K562 (cell line): ENCODE data around the gene SLC9A1. TPM values are rescaled to one million over a fixed set of nuclear protein-coding genes. Genes with fewer than 3 reads are reported as not detected.

Source experiments
- ATAC-seq: fragments of 200-7000 bp; cut with Tn5 transposase; 3 replicates; pipeline ENCODE4 v1.9.1; 2020; ENCODE audit warnings: moderate library complexity
- BruUV-seq: library from RNA; stranded (reverse); fragments of 400-500 nt; replicated peaks from 2 replicates; lab custom pipeline; 2021; lab: Mats Ljungman, UMichigan
- CTCF ChIA-PET: fragments of 300-600 bp; formaldehyde crosslinking; extraction: SDS; loops from one replicate; lab custom pipeline; 2021; ENCODE audit warnings: low intra/inter-chr PET ratio; lab: Yijun Ruan, JAX
- POLR2A ChIA-PET: fragments of 300-600, 350-650 bp; sonication (Branson Sonifier 250); formaldehyde crosslinking; extraction: SDS; loops from one replicate; lab custom pipeline; 2021; ENCODE audit warnings: antibody characterized with exemption, inconsistent platforms; lab: Yijun Ruan, JAX
- DNase-seq, 4 experiments: peaks; one replicate each; pipeline versions ENCODE4 v3.0.0 to v3.0.0-alpha.2; 2011 to 2018; ENCODE audit warnings: low spot score in 3 of 4, mixed read lengths in 3 of 4; ENCODE audit errors: extremely low read depth in 1 of 4
- FAIRE-seq: peaks from 2 replicates; lab custom pipeline; 2011; peaks lifted over from hg19 to GRCh38; lab: Jason Lieb, UNC
- H2AFZ ChIP-seq: 2 replicates; pipeline ENCODE4 v1.6.0; 2011; ENCODE audit warnings: low read depth, low read length, control low read depth, inconsistent platforms
- H3K27ac ChIP-seq: fragments of 200-600 bp; 3 replicates; pipeline ENCODE4 v1.8.0; 2011; ENCODE audit warnings: low read depth, mild to moderate bottlenecking, control low read depth, inconsistent platforms, low read length, moderate library complexity, mixed read lengths; ENCODE audit errors: extremely low read depth
- H3K27me3 ChIP-seq, 2 experiments: fragments of 300-600 bp in 1 of 2; 2 replicates in 1 of 2; 3 replicates in 1 of 2; pipeline versions ENCODE4 v1.6.0 to v1.8.0; 2011; ENCODE audit warnings: inconsistent platforms in 2 of 2, low read length in 2 of 2, mild to moderate bottlenecking in 1 of 2, mixed read lengths in 1 of 2, moderate library complexity in 1 of 2; ENCODE audit not compliant: control insufficient read depth in 2 of 2, insufficient read depth in 2 of 2
- H3K36me3 ChIP-seq: fragments of 300-600 bp; 3 replicates; pipeline ENCODE4 v1.8.0; 2011; ENCODE audit warnings: mild to moderate bottlenecking, low read length, inconsistent platforms; ENCODE audit not compliant: control insufficient read depth, insufficient read depth
- H3K4me1 ChIP-seq, 2 experiments: fragments of 200-600 bp in 1 of 2; replicated peaks in 1 of 2; 2 replicates in 1 of 2; 3 replicates in 1 of 2; pipeline versions ENCODE4 v1.5.1 to v1.8.0; 2011; ENCODE audit warnings: inconsistent platforms in 2 of 2, low read length in 2 of 2, mild to moderate bottlenecking in 1 of 2, mixed read lengths in 1 of 2, moderate library complexity in 1 of 2; ENCODE audit not compliant: control insufficient read depth in 2 of 2, insufficient read depth in 2 of 2
- H3K4me2 ChIP-seq: 2 replicates; pipeline ENCODE4 v1.6.1; 2011; ENCODE audit warnings: low read length, control low read depth, inconsistent platforms, mixed read lengths; ENCODE audit not compliant: insufficient read depth
- H3K4me3 ChIP-seq: fragments of 200-600 bp; sonication (generic), shearing (Covaris generic); 2 replicates; pipeline ENCODE4 v1.5.1; 2016; ENCODE audit warnings: control low read depth, inconsistent platforms
- H3K79me2 ChIP-seq: fragments of 200-600 bp; 3 replicates; pipeline ENCODE4 v1.8.0; 2011; ENCODE audit warnings: low read length, inconsistent platforms; ENCODE audit not compliant: control insufficient read depth, insufficient read depth
- H3K9ac ChIP-seq, 2 experiments: 2 replicates each; pipeline versions ENCODE4 v1.6.0 to v1.6.1; 2011; ENCODE audit warnings: low read depth in 2 of 2, low read length in 2 of 2, control low read depth in 1 of 2, inconsistent platforms in 1 of 2, mild to moderate bottlenecking in 1 of 2, mixed read lengths in 1 of 2; ENCODE audit not compliant: insufficient read depth in 1 of 2
- H3K9me1 ChIP-seq: one replicate; pipeline ENCODE4 v1.6.0; 2011; ENCODE audit warnings: inconsistent platforms, mild to moderate bottlenecking, low read length, moderate library complexity; ENCODE audit not compliant: control insufficient read depth, insufficient read depth
- H3K9me3 ChIP-seq: replicated peaks from 2 replicates; pipeline ENCODE4 v1.5.1; 2011; ENCODE audit warnings: low read depth, low read length, inconsistent platforms; ENCODE audit not compliant: control insufficient read depth, insufficient read depth
- H4K20me1 ChIP-seq: replicated peaks from 2 replicates; pipeline ENCODE4 v1.6.1; 2011; ENCODE audit warnings: low read length, inconsistent platforms, mixed read lengths; ENCODE audit not compliant: control insufficient read depth, insufficient read depth
- ARNT ChIP-seq, 2 experiments: fragments of 450-650 bp; IDR thresholded peaks; 2 replicates each; pipeline ENCODE4 v1.6.1; 2016; ENCODE audit warnings: mild to moderate bottlenecking in 1 of 2
- CEBPB ChIP-seq: fragments of 450-650 bp; IDR thresholded peaks from 2 replicates; pipeline ENCODE4 v1.6.1; 2016; ENCODE audit warnings: missing genetic modification characterization, missing compliant biosample characterization
- CHD2 ChIP-seq: IDR thresholded peaks from 2 replicates; pipeline ENCODE4 v1.6.1; 2011; ENCODE audit warnings: low read depth, low read length
- CHD4 ChIP-seq: fragments of 200-600 bp; sonication (generic); IDR thresholded peaks from 3 replicates; pipeline ENCODE4 v1.6.1; 2012; ENCODE audit warnings: low read depth, mild to moderate bottlenecking, mixed read lengths, low read length, inconsistent platforms; ENCODE audit not compliant: insufficient read depth, insufficient replicate concordance, poor library complexity, severe bottlenecking
- ESRRA ChIP-seq: fragments of 450-650 bp; IDR thresholded peaks from 2 replicates; pipeline ENCODE4 v1.6.1; 2014; ENCODE audit warnings: low read depth, mild to moderate bottlenecking, moderate library complexity, borderline replicate concordance
- RFX5 ChIP-seq: IDR thresholded peaks from 2 replicates; pipeline ENCODE4 v1.6.1; 2011; ENCODE audit warnings: low read depth, mild to moderate bottlenecking, improper control_type of control experiment, low read length
- SMARCB1 ChIP-seq: IDR thresholded peaks from 2 replicates; pipeline ENCODE4 v1.6.1; 2011; ENCODE audit warnings: improper control_type of control experiment, low read depth; ENCODE audit not compliant: insufficient read length
- TGIF2 ChIP-seq: sonication (generic); formaldehyde crosslinking; IDR thresholded peaks from 2 replicates; pipeline ENCODE4 v1.8.1; 2022; ENCODE audit warnings: mild to moderate bottlenecking, missing genetic modification reagents, moderate library complexity
- ZNF24 ChIP-seq: fragments of 450-650 bp; IDR thresholded peaks from 2 replicates; pipeline ENCODE4 v1.6.1; 2016
- WGBS: fragments of 100-300 bp; shearing (Covaris generic); methylation state at CpG from one replicate; pipeline ENCODE4 v1.1.6; 2016; ENCODE audit warnings: low coverage, mixed read lengths; ENCODE audit not compliant: insufficient coverage; ENCODE audit errors: missing lambda C conversion rate; 5-methylcytosine and 5-hydroxymethylcytosine counted together
- in situ Hi-C: fragments of 300-500 bp; cut with MboI; formaldehyde crosslinking; loops from 4 replicates; pipeline ENCODE4 v1.15.0; 2018; ENCODE audit warnings: inconsistent platforms, mixed read lengths
- intact Hi-C: fragments of 100-400 bp; cut with micrococcal nuclease; formaldehyde crosslinking; loops from 2 replicates; pipeline ENCODE4 v1.14.2; 2022
- polyA plus RNA-seq, 8 experiments: library from polyadenylated mRNA; depleted of rRNA in 4 of 8; stranded (reverse) in 5 of 8; unstranded in 3 of 8; fragments of >200 nt; fragmentation: Nextera tagmentation in 2 of 8; fragmentation: Illumina TruSeq in 1 of 8; extraction: Ambion mirVana in 2 of 8; extraction: Trizol in 1 of 8; gene quantifications; 2 replicates each; pipeline versions ENCODE4 v1.2.1 to v1.2.3, GENCODE V29; 2011 to 2014; ENCODE audit warnings: inconsistent platforms in 1 of 8, missing spikeins in 1 of 8
- total RNA-seq, 7 experiments: library from RNA; depleted of rRNA in 6 of 7; stranded (reverse); fragments of >200 nt in 6 of 7; fragmentation: Illumina TruSeq in 2 of 7; extraction: Trizol in 2 of 7; gene quantifications; 2 replicates each; pipeline versions ENCODE4 v1.2.1 to v1.2.3, GENCODE V29; 2011 to 2021; ENCODE audit warnings: low replicate concordance in 1 of 7
- TF ChIP-seq, protein P1 (sequence below): fragments of 250-450 bp; sonication (Bioruptor Pico); IDR thresholded peaks from 2 replicates; pipeline ENCODE4 v1.6.1; 2021; ENCODE audit warnings: mild to moderate bottlenecking
- TF ChIP-seq, protein P2 (sequence below): sonication (generic); formaldehyde crosslinking; IDR thresholded peaks from 2 replicates; pipeline ENCODE4 v1.8.1; 2022; ENCODE audit warnings: missing genetic modification reagents
- TF ChIP-seq, protein P3 (sequence below): sonication (generic); formaldehyde crosslinking; IDR thresholded peaks from 2 replicates; pipeline ENCODE4 v1.8.1; 2023; ENCODE audit warnings: mild to moderate bottlenecking, missing genetic modification reagents

Gene SLC9A1
- total and polyA plus RNA-seq, 9 of the 15 experiments (the other 6 are each of a cell fraction or from before 2014, with no cell fraction given): 0.59 to 14.4 (median 2.0) TPM

DNA sequence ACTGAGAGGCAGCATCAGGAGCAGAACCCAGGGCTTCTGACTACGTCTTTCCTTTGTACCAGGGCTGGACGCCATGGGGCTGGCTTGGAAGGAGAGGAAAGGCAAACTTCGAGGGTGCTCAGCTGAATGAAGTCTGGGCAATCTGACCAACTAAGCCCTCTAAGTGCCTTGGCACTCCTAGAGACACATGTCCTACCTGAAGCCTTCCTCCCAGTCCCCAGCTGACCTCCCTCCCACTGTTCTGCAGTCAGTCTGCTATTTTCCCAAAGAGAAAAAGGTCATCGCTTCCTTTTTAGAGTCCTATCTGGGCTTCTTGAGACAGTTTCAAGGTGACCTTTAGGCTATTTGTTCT lies 5.2 kb downstream of the SLC9A1 start:
- intact Hi-C loops (loop anchor here (10.0 kb wide), 1 partner anchor 45 kb away; no protein-coding TSS in a partner anchor), in situ Hi-C loops (no loop called here)
- peaks cover 32 to 39% of the 10 kb centered on the region in 2 experiments for H3K4me1 ChIP-seq
- H3K9me3 ChIP-seq: 0 out of 2 replicates have a peak, but pooled peaks cover 4% of the 10 kb centered on the region
- no peaks in the 10 kb centered on the region; the same call in 2 of the 3 replicates for H3K36me3 ChIP-seq
- H3K9me1 ChIP-seq: no peaks in the 10 kb centered on the region
- no peak overlapping the region for H3K4me3 ChIP-seq
- DNase-seq: no peak
- 84% methylated on average over 4 of the region's 4 CpGs for WGBS
- peaks cover 44% of the 10 kb centered on the region for H3K79me2 ChIP-seq
- POLR2A ChIA-PET: interaction anchor here (0.6 to 11.8 kb wide), 5 partner anchors 10 to 1195 kb away, joined by 3 to 380 read pairs (median 6); no protein-coding TSS in a partner anchor
- no peak overlapping the region for H3K4me2 ChIP-seq
- ATAC-seq: no peak
- H2AFZ ChIP-seq: no peak overlapping the region
- peaks cover 13% of the 10 kb centered on the region; the same call in 1 of the 2 replicates for H4K20me1 ChIP-seq
- BruUV-seq: no TSS peak
- TF ChIP-seq ESRRA (peak; percentile 64), ARNT (IDR thresholded peaks at IDR 0.05) (no peak)
- peak overlapping the region in 1 of 2 experiments; percentile 41; a peak in 1 of 4 replicates for H3K9ac ChIP-seq
- H3K27me3 ChIP-seq: no peaks in the 10 kb centered on the region
- no peak for FAIRE-seq
- H3K27ac ChIP-seq: no peak overlapping the region
- CTCF ChIA-PET: no interaction called here

DNA sequence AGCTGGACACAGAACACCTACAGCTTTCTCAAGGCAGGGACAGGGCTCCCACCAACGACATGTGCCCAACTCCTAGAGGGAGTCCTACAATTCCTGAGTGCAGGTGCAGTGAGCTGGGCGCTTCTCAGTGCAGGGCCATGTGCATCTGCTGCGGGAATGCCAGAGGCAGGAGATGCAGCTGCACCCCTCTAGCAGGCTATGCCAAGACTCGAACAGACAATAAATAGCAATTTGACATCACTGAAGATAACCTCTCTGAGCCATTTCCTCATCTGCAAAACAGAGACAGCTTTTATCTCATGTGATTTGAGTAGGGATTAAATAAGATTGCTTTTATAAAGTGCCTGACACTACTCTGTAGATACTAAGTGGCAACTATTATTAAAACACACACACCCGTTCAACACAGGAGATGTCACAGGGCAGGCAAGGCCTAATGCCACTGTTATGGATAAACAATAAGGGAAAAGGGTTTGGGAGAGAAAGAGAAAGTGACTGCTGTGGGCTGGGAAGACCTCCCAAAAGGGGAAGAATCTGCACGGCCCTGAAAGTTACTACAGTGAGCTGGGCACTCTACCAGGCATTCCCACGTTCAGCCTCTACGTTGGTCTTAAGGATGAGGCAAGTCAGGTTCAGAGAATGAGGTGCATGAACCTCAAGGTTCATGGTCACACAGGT lies 5.7 kb downstream of the SLC9A1 start:
- 62% methylated on average over 8 of the region's 8 CpGs for WGBS
- 0 out of 2 replicates have a peak, but pooled peaks cover 4% of the 10 kb centered on the region for H3K9me3 ChIP-seq
- no peak for DNase-seq
- intact Hi-C loops (no loop called here), in situ Hi-C loops (no loop called here)
- H3K27me3 ChIP-seq: no peaks in the 10 kb centered on the region
- H3K9me1 ChIP-seq: no peaks in the 10 kb centered on the region
- H3K27ac ChIP-seq: no peak overlapping the region
- peak overlapping the region in 1 of 2 experiments; percentile 41; a peak in 1 of 4 replicates for H3K9ac ChIP-seq
- H3K4me1 ChIP-seq: peaks cover 27 to 35% of the 10 kb centered on the region in 2 experiments
- ChIA-PET POLR2A (interaction anchor here (0.6 to 11.8 kb wide), 8 partner anchors 8 to 1195 kb away, joined by 3 to 380 read pairs (median 4); no protein-coding TSS in a partner anchor), CTCF (no interaction called here)
- H3K4me3 ChIP-seq: no peak overlapping the region
- no peaks in the 10 kb centered on the region; the same call in 2 of the 3 replicates for H3K36me3 ChIP-seq
- no peak overlapping the region for H2AFZ ChIP-seq
- BruUV-seq: no TSS peak
- no peak for ATAC-seq
- H4K20me1 ChIP-seq: peaks cover 13% of the 10 kb centered on the region; the same call in 1 of the 2 replicates
- peaks cover 39% of the 10 kb centered on the region for H3K79me2 ChIP-seq
- no peak overlapping the region for H3K4me2 ChIP-seq
- no peak for FAIRE-seq
- no peak for TF ChIP-seq CEBPB (tag)
- TF ChIP-seq CHD2: no peak
- TF ChIP-seq TGIF2 (CRISPR knock-in tag): no peak
- TF ChIP-seq, protein P1, sequence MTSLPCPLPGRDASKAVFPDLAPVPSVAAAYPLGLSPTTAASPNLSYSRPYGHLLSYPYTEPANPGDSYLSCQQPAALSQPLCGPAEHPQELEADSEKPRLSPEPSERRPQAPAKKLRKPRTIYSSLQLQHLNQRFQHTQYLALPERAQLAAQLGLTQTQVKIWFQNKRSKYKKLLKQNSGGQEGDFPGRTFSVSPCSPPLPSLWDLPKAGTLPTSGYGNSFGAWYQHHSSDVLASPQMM (CRISPR knock-in tag): no peak
- TF ChIP-seq CHD4: no peak
- no peak for TF ChIP-seq SMARCB1
- TF ChIP-seq, protein P2, sequence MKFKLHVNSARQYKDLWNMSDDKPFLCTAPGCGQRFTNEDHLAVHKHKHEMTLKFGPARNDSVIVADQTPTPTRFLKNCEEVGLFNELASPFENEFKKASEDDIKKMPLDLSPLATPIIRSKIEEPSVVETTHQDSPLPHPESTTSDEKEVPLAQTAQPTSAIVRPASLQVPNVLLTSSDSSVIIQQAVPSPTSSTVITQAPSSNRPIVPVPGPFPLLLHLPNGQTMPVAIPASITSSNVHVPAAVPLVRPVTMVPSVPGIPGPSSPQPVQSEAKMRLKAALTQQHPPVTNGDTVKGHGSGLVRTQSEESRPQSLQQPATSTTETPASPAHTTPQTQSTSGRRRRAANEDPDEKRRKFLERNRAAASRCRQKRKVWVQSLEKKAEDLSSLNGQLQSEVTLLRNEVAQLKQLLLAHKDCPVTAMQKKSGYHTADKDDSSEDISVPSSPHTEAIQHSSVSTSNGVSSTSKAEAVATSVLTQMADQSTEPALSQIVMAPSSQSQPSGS (CRISPR knock-in tag): no peak
- TF ChIP-seq, protein P3, sequence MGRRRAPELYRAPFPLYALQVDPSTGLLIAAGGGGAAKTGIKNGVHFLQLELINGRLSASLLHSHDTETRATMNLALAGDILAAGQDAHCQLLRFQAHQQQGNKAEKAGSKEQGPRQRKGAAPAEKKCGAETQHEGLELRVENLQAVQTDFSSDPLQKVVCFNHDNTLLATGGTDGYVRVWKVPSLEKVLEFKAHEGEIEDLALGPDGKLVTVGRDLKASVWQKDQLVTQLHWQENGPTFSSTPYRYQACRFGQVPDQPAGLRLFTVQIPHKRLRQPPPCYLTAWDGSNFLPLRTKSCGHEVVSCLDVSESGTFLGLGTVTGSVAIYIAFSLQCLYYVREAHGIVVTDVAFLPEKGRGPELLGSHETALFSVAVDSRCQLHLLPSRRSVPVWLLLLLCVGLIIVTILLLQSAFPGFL (CRISPR knock-in tag): no peak
- TF ChIP-seq RFX5: no peak
- no peak for TF ChIP-seq ZNF24
